Measurements from ENCODE around the gene TMCC2. TPM values are rescaled to one million over a fixed set of nuclear protein-coding genes. Genes with fewer than 3 reads are reported as not detected.

Gene TMCC2
- total RNA-seq, 1 experiment from 2014 or later, result 3.1 TPM

- no peak overlapping the region for H3K4me3 ChIP-seq (ENCODE audit: low read depth in 2 of 2, low read length in 2 of 2)
- ChIA-PET CTCF (no interaction called here), POLR2A (no interaction called here)
- ATAC-seq (no peak), DNase-seq (ENCODE audit: low read depth, low spot score) (no peak)
- no TSS peak for BruUV-seq (replicated peaks)
- intact Hi-C loops (cut with micrococcal nuclease; ENCODE audit: unreplicated experiment) (no loop called here), in situ Hi-C loops (cut with HindIII; ENCODE audit: low pct_unique_long_range_greater_than_20kb, low sequenced_read_pairs) (no loop called here)
- no peaks in the 10 kb centered on the region for H3K27me3 ChIP-seq (ENCODE audit: control insufficient read depth, insufficient read depth, low read length)
- H3K27ac ChIP-seq (ENCODE audit: low read length), result no peak overlapping the region
- H3K36me3 ChIP-seq (ENCODE audit: control insufficient read depth, insufficient read depth, low read length), result no peaks in the 10 kb centered on the region
- H3K9me3 ChIP-seq (ENCODE audit: control insufficient read depth, insufficient read depth, low read depth, low read length), result no peaks in the 10 kb centered on the region
- no peak for TF ChIP-seq REST (IDR thresholded peaks at IDR 0.05; ENCODE audit: insufficient read depth in 1 of 2, low read depth in 2 of 2, low read length in 1 of 2)
- TF ChIP-seq, protein P1, sequence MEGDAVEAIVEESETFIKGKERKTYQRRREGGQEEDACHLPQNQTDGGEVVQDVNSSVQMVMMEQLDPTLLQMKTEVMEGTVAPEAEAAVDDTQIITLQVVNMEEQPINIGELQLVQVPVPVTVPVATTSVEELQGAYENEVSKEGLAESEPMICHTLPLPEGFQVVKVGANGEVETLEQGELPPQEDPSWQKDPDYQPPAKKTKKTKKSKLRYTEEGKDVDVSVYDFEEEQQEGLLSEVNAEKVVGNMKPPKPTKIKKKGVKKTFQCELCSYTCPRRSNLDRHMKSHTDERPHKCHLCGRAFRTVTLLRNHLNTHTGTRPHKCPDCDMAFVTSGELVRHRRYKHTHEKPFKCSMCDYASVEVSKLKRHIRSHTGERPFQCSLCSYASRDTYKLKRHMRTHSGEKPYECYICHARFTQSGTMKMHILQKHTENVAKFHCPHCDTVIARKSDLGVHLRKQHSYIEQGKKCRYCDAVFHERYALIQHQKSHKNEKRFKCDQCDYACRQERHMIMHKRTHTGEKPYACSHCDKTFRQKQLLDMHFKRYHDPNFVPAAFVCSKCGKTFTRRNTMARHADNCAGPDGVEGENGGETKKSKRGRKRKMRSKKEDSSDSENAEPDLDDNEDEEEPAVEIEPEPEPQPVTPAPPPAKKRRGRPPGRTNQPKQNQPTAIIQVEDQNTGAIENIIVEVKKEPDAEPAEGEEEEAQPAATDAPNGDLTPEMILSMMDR (IDR thresholded peaks at IDR 0.05), result no peak
- TF ChIP-seq POLR2AphosphoS5 (IDR thresholded peaks at IDR 0.05; ENCODE audit: low read depth, low read length), result no peak
- TF ChIP-seq SIN3A (IDR thresholded peaks at IDR 0.05; ENCODE audit: borderline replicate concordance, insufficient read depth, low read depth, low read length), result no peak
- no peak for TF ChIP-seq TCF7L2 (IDR thresholded peaks at IDR 0.05; ENCODE audit: low read depth, low read length)
- H3K4me1 ChIP-seq (ENCODE audit: control insufficient read depth, insufficient read depth, low read length), result no peaks in the 10 kb centered on the region
Measured at GRCh38 chr1:205237526-205238484, 10.1 kb downstream of the TMCC2 start.

GRCh38 chr1:205239078-205239477 is 11.3 kb downstream of the TMCC2 start:
- no peak for ATAC-seq
- H3K4me1 ChIP-seq (ENCODE audit: control insufficient read depth, insufficient read depth, low read length), result no peaks in the 10 kb centered on the region
- TF ChIP-seq POLR2AphosphoS5 (IDR thresholded peaks at IDR 0.05; ENCODE audit: low read depth, low read length), result no peak
- TF ChIP-seq, protein P1 (IDR thresholded peaks at IDR 0.05), result no peak
- TF ChIP-seq SIN3A (IDR thresholded peaks at IDR 0.05; ENCODE audit: borderline replicate concordance, insufficient read depth, low read depth, low read length), result no peak
- ChIA-PET POLR2A (no interaction called here), CTCF (no interaction called here)
- no peaks in the 10 kb centered on the region for H3K9me3 ChIP-seq (ENCODE audit: control insufficient read depth, insufficient read depth, low read depth, low read length)
- intact Hi-C loops (cut with micrococcal nuclease; ENCODE audit: unreplicated experiment) (no loop called here), in situ Hi-C loops (cut with HindIII; ENCODE audit: low pct_unique_long_range_greater_than_20kb, low sequenced_read_pairs) (no loop called here)
- no peaks in the 10 kb centered on the region for H3K27me3 ChIP-seq (ENCODE audit: control insufficient read depth, insufficient read depth, low read length)
- no peak overlapping the region for H3K27ac ChIP-seq (ENCODE audit: low read length)
- no peak for DNase-seq (ENCODE audit: low read depth, low spot score)
- no peak overlapping the region for H3K4me3 ChIP-seq (ENCODE audit: low read depth in 2 of 2, low read length in 2 of 2)
- BruUV-seq (replicated peaks), result no TSS peak
- H3K36me3 ChIP-seq (ENCODE audit: control insufficient read depth, insufficient read depth, low read length), result no peaks in the 10 kb centered on the region
